B cell (primary cell): ENCODE measurements around the gene MATN1. TPM values are rescaled to one million over a fixed set of nuclear protein-coding genes. Genes with fewer than 3 reads are reported as not detected.
A peak's percentile ranks its signal among the peaks of the same experiment; 100 is the strongest.

Source experiments
- ATAC-seq: fragments of 200-7000 bp; cut with Tn5 transposase; one replicate; pipeline ENCODE4 v1.10.0; 2021; ENCODE audit warnings: low read depth, mild to moderate bottlenecking, moderate number of reproducible peaks, moderate library complexity
- CTCF ChIA-PET: fragments of 350-600 bp; sonication (Branson Sonifier 250); formaldehyde crosslinking; loops from one replicate; lab custom pipeline; 2021; ENCODE audit warnings: antibody characterized with exemption, inconsistent platforms; lab: Charles Lee
- POLR2A ChIA-PET: fragments of 350-600 bp; sonication (Branson Sonifier 250); formaldehyde crosslinking; loops from one replicate; lab custom pipeline; 2021; ENCODE audit warnings: antibody characterized with exemption; lab: Charles Lee
- DNase-seq: peaks from one replicate; pipeline ENCODE4 v3.0.0; 2013
- H2AFZ ChIP-seq: 2 replicates; pipeline ENCODE4 v1.6.1; 2012; ENCODE audit warnings: mild to moderate bottlenecking, low read depth, low read length; ENCODE audit not compliant: insufficient read depth, poor library complexity, severe bottlenecking
- H3K27ac ChIP-seq, 2 donors: 1 replicate in 1 of 2; 2 replicates in 1 of 2; pipeline ENCODE4 v1.5.1; 2012 to 2013; ENCODE audit warnings: low read length in 2 of 2, mild to moderate bottlenecking in 2 of 2, moderate library complexity in 1 of 2
- H3K27me3 ChIP-seq, 4 experiments: fragments of 200-600 bp in 1 of 4; sonication (generic) in 1 of 4; replicated peaks in 1 of 4; 1 replicate in 2 of 4; 2 replicates in 2 of 4; pipeline versions ENCODE4 v1.6.1 to v1.7.0; 2013 to 2016; ENCODE audit warnings: low read length in 3 of 4, mild to moderate bottlenecking in 2 of 4, mixed read lengths in 1 of 4, moderate library complexity in 1 of 4; ENCODE audit not compliant: insufficient read depth in 4 of 4, control insufficient read depth in 3 of 4; ENCODE audit errors: control extremely low read depth in 1 of 4
- H3K36me3 ChIP-seq, 2 experiments: replicated peaks in 1 of 2; 1 replicate in 1 of 2; 2 replicates in 1 of 2; pipeline versions ENCODE4 v1.6.1 to v1.7.1; 2013; ENCODE audit warnings: low read length in 1 of 2; ENCODE audit not compliant: insufficient read depth in 2 of 2, control insufficient read depth in 1 of 2; ENCODE audit errors: control extremely low read depth in 1 of 2, extremely low read depth in 1 of 2
- H3K4me1 ChIP-seq, 2 donors: fragments of 200-600 bp in 1 of 2; sonication (generic) in 1 of 2; 1 replicate in 1 of 2; 2 replicates in 1 of 2; pipeline versions ENCODE4 v1.5.1 to v1.6.1; 2013 to 2017; ENCODE audit warnings: low read length in 2 of 2; ENCODE audit not compliant: control insufficient read depth in 2 of 2, insufficient read depth in 2 of 2
- H3K4me2 ChIP-seq: replicated peaks from 2 replicates; pipeline ENCODE3; 2012; ENCODE audit warnings: mild to moderate bottlenecking, low read depth, low read length; ENCODE audit not compliant: poor library complexity, severe bottlenecking
- H3K4me3 ChIP-seq, 5 experiments: fragments of 200-600 bp in 1 of 5; sonication (generic) in 1 of 5; 1 replicate in 3 of 5; 2 replicates in 2 of 5; pipeline versions ENCODE4 v1.5.1 to v1.7.0; 2011 to 2016; ENCODE audit warnings: low read length in 4 of 5, mild to moderate bottlenecking in 4 of 5, low read depth in 2 of 5, control low read depth in 1 of 5, moderate library complexity in 1 of 5; ENCODE audit not compliant: insufficient read depth in 1 of 5; ENCODE audit errors: control extremely low read depth in 1 of 5, extremely low read depth in 1 of 5
- H3K79me2 ChIP-seq: fragments of 200-600 bp; sonication (generic); one replicate; pipeline ENCODE4 v1.6.0; 2016; ENCODE audit warnings: low read length; ENCODE audit not compliant: control insufficient read depth, insufficient read depth
- H3K9ac ChIP-seq: fragments of 200-600 bp; sonication (generic); 2 replicates; pipeline ENCODE4 v1.6.1; 2017; ENCODE audit warnings: mild to moderate bottlenecking, low read length, moderate library complexity
- H3K9me3 ChIP-seq, 3 donors: one replicate each; pipeline versions ENCODE4 v1.6.1 to v1.7.1; 2013; ENCODE audit warnings: low read length in 2 of 3; ENCODE audit not compliant: control insufficient read depth in 2 of 3, insufficient read depth in 1 of 3; ENCODE audit errors: control extremely low read depth in 1 of 3
- H4K20me1 ChIP-seq: 2 replicates; pipeline ENCODE4 v1.6.0; 2012; ENCODE audit warnings: mild to moderate bottlenecking, low read length; ENCODE audit not compliant: insufficient read depth, control insufficient read depth, poor library complexity, severe bottlenecking
- H3K27ac Mint-ChIP-seq: one replicate; pipeline ENCODE4 v1.8.0; 2021; ENCODE audit warnings: mixed read lengths
- H3K27me3 Mint-ChIP-seq: one replicate; pipeline ENCODE4 v1.8.0; 2021; ENCODE audit warnings: mixed read lengths
- H3K4me1 Mint-ChIP-seq: one replicate; pipeline ENCODE4 v1.8.0; 2021; ENCODE audit warnings: mixed read lengths
- H3K4me3 Mint-ChIP-seq: one replicate; pipeline ENCODE4 v1.8.0; 2021; ENCODE audit warnings: mixed read lengths
- H3K9me3 Mint-ChIP-seq: one replicate; pipeline ENCODE4 v1.8.0; 2022; ENCODE audit warnings: mixed read lengths; ENCODE audit not compliant: insufficient read depth
- EZH2 ChIP-seq: IDR thresholded peaks from 2 replicates; pipeline ENCODE4 v1.6.1; 2012; ENCODE audit warnings: borderline replicate concordance, low read depth, mild to moderate bottlenecking, moderate library complexity, low read length; ENCODE audit not compliant: insufficient read depth, poor library complexity, severe bottlenecking
- WGBS: methylation state at CpG from one replicate; pipeline ENCODE4 v1.1.5; 2013; ENCODE audit warnings: missing lambda C conversion rate; ENCODE audit not compliant: insufficient coverage; 5-methylcytosine and 5-hydroxymethylcytosine counted together
- intact Hi-C: fragments of 100-400 bp; cut with micrococcal nuclease; formaldehyde crosslinking; loops from one replicate; pipeline ENCODE4 v1.10.0; 2022
- polyA plus RNA-seq: library from polyadenylated mRNA; depleted of rRNA; stranded (reverse); fragments of >200 nt; gene quantifications from 2 replicates; pipeline ENCODE4 v1.2.3, GENCODE V29; 2012
- total RNA-seq, 2 donors: library from RNA; stranded (reverse); fragments of 120-200 nt in 1 of 2; gene quantifications; 1 replicate in 1 of 2; 2 replicates in 1 of 2; pipeline versions ENCODE4 v1.2.3 to v1.2.4, GENCODE V29; 2013 to 2022
- TF ChIP-seq, protein P1 (sequence below): fragments of 200-600 bp; IDR thresholded peaks from one replicate; pipeline ENCODE4 v1.8.0; 2022; ENCODE audit warnings: antibody characterized with exemption, mild to moderate bottlenecking

Gene MATN1
- total and polyA plus RNA-seq, 2 donors (not counting 1 experiment from before 2014, with no cell fraction given), result 2.5 to 3.2 TPM

DNA sequence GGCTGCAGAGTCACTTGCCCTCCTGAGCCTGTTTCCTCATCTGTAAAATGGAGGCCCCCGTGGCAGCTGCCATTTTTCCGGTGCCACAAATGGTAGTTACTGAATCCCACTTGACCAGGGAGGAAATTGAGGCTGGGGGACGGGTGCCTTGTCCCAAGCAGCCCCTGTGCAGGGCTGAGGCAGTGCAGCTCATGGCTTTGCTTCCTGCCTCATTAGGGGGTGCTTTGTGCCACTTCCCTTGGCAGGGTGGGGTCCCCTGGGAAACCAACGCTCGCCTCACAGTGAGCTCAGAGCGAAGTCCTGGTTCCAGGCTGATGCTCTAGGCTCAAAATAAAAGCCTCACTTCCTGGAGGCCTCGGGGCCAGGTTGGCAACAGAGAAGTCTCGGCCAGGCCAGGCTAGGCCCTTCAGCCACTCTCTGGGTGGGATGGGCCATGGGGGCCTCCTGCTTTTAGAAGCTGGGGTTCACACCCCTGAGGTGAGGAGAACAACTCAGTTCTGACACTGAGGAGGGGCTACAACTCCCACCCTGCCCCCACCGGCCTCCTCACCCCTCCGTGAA is 27.4 kb upstream of the MATN1 start:
- no peaks in the 10 kb centered on the region for H3K27me3 Mint-ChIP-seq
- peak overlapping the region; percentile 89 for H3K4me3 Mint-ChIP-seq
- H3K4me3 ChIP-seq, result peak overlapping the region in 4 of 5 experiments; percentile 44 to 96 (median 48)
- peak overlapping the region; percentile 98 to 100 for H3K27ac ChIP-seq
- peak overlapping the region; percentile 98 for H3K9ac ChIP-seq
- POLR2A ChIA-PET, result interaction anchor here (0.6 to 10.3 kb wide), 6 partner anchors 10 to 159 kb away, joined by 4 to 57 read pairs (median 14); no protein-coding TSS in a partner anchor
- H3K4me1 Mint-ChIP-seq, result peaks cover 91% of the 10 kb centered on the region
- peak; percentile 53 for ATAC-seq
- H3K9me3 Mint-ChIP-seq, result no peaks in the 10 kb centered on the region
- no peak overlapping the region for H2AFZ ChIP-seq
- H3K9me3 ChIP-seq, result no peaks in the 10 kb centered on the region
- 5% methylated on average over 10 of the region's 10 CpGs for WGBS
- H4K20me1 ChIP-seq, result peaks cover 58% of the 10 kb centered on the region
- TF ChIP-seq EZH2, result no peak
- TF ChIP-seq, protein P1, sequence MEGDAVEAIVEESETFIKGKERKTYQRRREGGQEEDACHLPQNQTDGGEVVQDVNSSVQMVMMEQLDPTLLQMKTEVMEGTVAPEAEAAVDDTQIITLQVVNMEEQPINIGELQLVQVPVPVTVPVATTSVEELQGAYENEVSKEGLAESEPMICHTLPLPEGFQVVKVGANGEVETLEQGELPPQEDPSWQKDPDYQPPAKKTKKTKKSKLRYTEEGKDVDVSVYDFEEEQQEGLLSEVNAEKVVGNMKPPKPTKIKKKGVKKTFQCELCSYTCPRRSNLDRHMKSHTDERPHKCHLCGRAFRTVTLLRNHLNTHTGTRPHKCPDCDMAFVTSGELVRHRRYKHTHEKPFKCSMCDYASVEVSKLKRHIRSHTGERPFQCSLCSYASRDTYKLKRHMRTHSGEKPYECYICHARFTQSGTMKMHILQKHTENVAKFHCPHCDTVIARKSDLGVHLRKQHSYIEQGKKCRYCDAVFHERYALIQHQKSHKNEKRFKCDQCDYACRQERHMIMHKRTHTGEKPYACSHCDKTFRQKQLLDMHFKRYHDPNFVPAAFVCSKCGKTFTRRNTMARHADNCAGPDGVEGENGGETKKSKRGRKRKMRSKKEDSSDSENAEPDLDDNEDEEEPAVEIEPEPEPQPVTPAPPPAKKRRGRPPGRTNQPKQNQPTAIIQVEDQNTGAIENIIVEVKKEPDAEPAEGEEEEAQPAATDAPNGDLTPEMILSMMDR, result no peak
- intact Hi-C loops, result loop anchor here (1.0 kb wide), 1 partner anchor 11 kb away; no protein-coding TSS in a partner anchor
- H3K4me1 ChIP-seq, result peaks cover 80 to 100% of the 10 kb centered on the region in 2 donors
- CTCF ChIA-PET, result interaction anchor here (0.7 to 38.6 kb wide), 5 partner anchors 3 to 52 kb away, joined by 3 to 769 read pairs (median 312); partner anchors contain the start of genes LAPTM5 and MATN1
- no peaks in the 10 kb centered on the region for H3K27me3 ChIP-seq
- peaks cover 100% of the 10 kb centered on the region for H3K79me2 ChIP-seq
- peak; percentile 94 for DNase-seq
- H3K4me2 ChIP-seq, result peak overlapping the region; percentile 94
- H3K36me3 ChIP-seq, result peaks cover 0 to 81% of the 10 kb centered on the region in 2 experiments
- H3K27ac Mint-ChIP-seq, result peak overlapping the region; percentile 97
